ENCODE results near the gene IGF2BP2.

- no peak for TF ChIP-seq ZFP36 (IDR thresholded peaks at IDR 0.05; ENCODE audit: borderline replicate concordance, partially characterized antibody)
- no peak for TF ChIP-seq CTCF (IDR thresholded peaks at IDR 0.05)
- TF ChIP-seq REST (IDR thresholded peaks at IDR 0.05): no peak
- no peak for TF ChIP-seq RAD21 (conservative IDR thresholded peaks at IDR 0.05 in 1 of 2, IDR thresholded peaks at IDR 0.05 in 1 of 2)
- TF ChIP-seq TP53 (CRISPR knock-in tag; IDR thresholded peaks at IDR 0.05): no peak
Measured at GRCh38 chr3:185813205-185813604, 11.6 kb downstream of the IGF2BP2 start.

Measured in A549 (cell line).